Measurements from ENCODE around the gene ARHGDIA.
"Not testable (repeated sequence)": the region's sequence is repeated elsewhere in the genome, so short reads cannot be mapped to it uniquely, and the experiment has no call there.

The ARHGDIA gene

DNA sequence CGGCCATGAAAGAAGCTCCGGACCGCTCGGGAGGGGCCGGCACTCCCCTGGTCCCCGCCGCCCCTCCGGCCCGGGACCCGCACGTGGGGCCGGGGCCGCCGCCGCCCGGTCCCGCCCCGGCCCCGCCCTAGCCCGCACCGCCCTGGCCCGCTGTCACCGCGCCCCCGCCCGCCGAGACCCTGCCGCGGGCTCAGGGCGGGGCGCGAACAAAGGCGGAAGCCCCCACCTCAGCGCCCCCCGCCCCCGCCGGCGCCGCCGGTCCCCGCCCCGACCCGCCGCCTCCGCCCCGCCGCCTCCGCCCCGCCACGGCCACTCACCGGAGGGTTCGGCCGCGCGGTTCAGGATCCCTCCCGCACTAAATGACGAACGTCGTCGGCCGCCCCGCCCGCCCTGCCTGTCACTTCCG, at the start of gene ARHGDIA:
ARHGDIA (minus strand) TSS at position 357 of the 406 bp plus-strand sequence. CDS start 1,407 bp downstream, outside the sequence.
- no peak for TF ChIP-seq POLR2A (IDR thresholded peaks at IDR 0.05; ENCODE audit: extremely low read depth, insufficient read length)
- peak within 1 kb of the TSS; percentile 88 for H3K4me3 ChIP-seq (ENCODE audit: low read depth, low read length)
- no peak for DNase-seq (ENCODE audit: low read depth)

DNA sequence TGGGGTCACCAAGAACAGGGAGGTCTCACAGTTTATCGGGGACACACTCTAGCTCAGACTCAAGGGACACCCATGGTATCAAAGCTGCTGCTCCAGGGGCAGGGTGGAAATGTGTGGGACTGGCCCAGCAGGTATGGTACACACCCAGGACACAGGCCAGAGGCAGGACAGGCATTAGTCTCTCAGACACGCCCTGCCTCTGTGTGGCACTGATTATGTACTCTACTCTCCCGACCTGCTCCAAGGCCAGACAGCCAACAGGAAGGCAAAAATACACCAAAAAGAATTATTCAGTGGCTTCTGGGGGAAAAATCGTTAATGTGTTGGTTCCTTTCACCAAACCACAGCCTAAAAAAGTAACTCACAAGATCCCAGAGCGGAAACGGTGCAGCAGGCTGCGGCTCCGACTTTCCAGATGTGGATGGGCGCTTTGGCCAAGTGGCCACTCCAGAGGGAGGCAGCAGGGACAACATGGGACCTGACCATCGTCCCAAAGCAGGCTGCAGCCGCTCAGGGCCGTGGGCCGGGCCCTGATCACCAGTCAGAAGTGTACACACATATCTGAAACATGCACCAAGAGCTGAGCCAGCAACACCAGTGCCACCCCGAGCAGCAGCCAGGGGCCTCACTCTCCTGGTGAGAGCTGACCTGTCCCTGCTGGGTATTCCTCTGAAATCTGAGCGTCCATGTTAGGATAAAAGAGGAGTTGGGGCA, 47.9 kb upstream of the ARHGDIA start:
- TF ChIP-seq, protein P1, sequence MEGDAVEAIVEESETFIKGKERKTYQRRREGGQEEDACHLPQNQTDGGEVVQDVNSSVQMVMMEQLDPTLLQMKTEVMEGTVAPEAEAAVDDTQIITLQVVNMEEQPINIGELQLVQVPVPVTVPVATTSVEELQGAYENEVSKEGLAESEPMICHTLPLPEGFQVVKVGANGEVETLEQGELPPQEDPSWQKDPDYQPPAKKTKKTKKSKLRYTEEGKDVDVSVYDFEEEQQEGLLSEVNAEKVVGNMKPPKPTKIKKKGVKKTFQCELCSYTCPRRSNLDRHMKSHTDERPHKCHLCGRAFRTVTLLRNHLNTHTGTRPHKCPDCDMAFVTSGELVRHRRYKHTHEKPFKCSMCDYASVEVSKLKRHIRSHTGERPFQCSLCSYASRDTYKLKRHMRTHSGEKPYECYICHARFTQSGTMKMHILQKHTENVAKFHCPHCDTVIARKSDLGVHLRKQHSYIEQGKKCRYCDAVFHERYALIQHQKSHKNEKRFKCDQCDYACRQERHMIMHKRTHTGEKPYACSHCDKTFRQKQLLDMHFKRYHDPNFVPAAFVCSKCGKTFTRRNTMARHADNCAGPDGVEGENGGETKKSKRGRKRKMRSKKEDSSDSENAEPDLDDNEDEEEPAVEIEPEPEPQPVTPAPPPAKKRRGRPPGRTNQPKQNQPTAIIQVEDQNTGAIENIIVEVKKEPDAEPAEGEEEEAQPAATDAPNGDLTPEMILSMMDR (IDR thresholded peaks at IDR 0.05; ENCODE audit: low read depth, low read length): no peak
- TF ChIP-seq POLR2A (IDR thresholded peaks at IDR 0.05; ENCODE audit: extremely low read depth, insufficient read length) (no peak), MYC (IDR thresholded peaks at IDR 0.05; ENCODE audit: low read depth, low read length) (no peak)
- TF ChIP-seq, protein P2, sequence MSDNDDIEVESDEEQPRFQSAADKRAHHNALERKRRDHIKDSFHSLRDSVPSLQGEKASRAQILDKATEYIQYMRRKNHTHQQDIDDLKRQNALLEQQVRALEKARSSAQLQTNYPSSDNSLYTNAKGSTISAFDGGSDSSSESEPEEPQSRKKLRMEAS (IDR thresholded peaks at IDR 0.05; ENCODE audit: low read depth, low read length): no peak
- no peak for DNase-seq (ENCODE audit: low read depth)
- no peak overlapping the region for H3K4me3 ChIP-seq (ENCODE audit: low read depth, low read length)

DNA sequence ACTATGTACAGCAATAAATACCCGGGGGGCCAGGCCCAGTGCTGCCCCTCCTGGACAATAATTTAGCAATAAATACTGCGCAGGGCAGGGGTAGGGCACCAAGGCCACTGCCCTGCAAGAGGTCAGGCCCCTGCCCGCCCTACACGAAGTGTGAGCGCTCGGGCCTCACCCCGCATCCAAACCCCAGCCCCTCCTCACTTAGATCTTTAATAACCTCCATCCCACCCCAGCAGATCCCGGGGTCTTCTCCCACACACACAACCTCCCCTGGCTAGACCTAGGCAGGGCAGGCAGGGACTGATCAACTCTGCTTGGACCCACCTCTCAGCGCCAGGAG, 47.2 kb upstream of the ARHGDIA start:
- peak overlapping the region; percentile 25 for H3K4me3 ChIP-seq (ENCODE audit: low read depth, low read length)
- not testable (repeated sequence) for DNase-seq (ENCODE audit: low read depth)

DNA sequence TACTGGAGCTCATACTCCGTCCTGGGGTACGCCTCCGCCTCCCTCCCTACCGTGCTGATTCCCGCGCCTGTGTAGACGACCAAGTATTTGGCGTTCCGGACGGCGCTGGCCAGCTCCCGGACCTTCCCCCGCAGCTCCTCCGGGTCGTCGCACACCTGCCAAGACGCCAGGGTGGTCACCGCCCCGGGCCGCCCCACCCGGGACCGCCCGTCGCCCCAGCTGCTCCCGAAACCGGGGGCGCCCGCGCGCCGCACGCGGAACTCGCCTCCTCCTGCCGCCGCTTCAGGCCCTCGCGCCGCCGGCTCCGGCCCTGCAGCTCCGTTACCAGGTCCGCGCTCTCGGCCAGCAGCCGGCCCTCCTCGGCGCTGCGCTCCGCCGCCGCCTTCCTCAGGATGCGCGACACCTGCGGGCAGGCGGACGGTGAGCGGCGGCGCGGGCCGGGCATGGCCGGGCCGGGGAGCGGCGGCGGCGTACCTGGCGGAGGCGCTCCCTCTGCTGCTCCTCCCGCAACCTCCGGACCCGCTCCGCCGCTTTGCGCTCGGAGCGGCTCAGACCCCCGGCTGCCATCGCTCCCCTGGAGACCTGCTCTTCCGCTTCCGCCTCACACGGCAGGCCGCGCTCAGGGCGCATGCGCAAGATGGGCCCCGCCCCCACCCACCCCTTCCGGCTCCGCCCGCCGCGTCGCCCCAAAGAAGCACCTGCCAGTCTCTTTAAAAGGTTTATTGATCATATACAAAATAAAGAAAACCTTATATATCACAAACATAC, 46.6 kb upstream of the ARHGDIA start, which contains the start of gene SIRT7:
SIRT7 (minus strand) TSS at position 612 of the 768 bp plus-strand sequence; CDS start at position 567, 45 bp downstream.
- H3K4me3 ChIP-seq (ENCODE audit: low read depth, low read length): peak within 1 kb of the TSS; percentile 75
- TF ChIP-seq MYC (IDR thresholded peaks at IDR 0.05; ENCODE audit: low read depth, low read length): no peak
- TF ChIP-seq, protein P2 (IDR thresholded peaks at IDR 0.05; ENCODE audit: low read depth, low read length): no peak
- peak; percentile 72 for TF ChIP-seq POLR2A (IDR thresholded peaks at IDR 0.05; ENCODE audit: extremely low read depth, insufficient read length)
- TF ChIP-seq, protein P1 (IDR thresholded peaks at IDR 0.05; ENCODE audit: low read depth, low read length): no peak
- DNase-seq (ENCODE audit: low read depth): peak; percentile 82

DNA sequence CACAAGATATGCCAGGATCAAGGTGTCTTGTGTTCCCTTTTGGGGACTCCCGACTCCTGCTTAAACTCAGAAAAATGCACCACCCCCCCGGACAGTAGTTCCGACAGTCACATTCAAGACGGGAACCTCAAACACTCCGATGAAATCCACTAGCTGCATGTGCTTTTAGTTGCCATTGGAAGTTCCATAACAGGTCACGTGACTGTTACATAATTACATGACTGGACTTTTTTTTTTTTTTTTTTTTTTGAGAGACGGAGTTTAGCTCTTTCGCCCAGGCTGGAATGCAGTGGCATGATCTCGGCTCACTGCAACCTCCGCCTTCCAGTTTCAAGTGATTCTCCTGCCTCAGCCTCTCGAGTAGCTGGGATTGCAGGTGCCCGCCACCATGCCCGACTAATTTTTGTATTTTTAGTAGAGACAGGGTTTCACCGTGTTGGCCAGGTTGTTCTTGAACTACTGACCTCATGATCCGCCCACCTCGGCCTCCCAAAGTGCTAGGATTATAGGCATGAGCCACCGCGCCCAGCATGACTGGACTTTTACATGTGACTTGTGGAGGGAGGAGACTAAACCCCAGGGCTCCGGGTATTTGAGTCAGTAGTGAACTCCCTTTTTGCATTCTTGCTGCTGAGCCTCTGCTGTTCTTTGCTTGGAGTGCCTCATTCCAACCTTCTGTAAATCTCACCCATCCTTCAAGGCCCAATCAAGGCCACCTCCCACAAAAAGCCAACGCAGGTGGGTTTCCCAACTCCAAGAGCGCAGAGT, 45.3 kb upstream of the ARHGDIA start:
- peak overlapping the region; percentile 75 for H3K4me3 ChIP-seq (ENCODE audit: low read depth, low read length)

DNA sequence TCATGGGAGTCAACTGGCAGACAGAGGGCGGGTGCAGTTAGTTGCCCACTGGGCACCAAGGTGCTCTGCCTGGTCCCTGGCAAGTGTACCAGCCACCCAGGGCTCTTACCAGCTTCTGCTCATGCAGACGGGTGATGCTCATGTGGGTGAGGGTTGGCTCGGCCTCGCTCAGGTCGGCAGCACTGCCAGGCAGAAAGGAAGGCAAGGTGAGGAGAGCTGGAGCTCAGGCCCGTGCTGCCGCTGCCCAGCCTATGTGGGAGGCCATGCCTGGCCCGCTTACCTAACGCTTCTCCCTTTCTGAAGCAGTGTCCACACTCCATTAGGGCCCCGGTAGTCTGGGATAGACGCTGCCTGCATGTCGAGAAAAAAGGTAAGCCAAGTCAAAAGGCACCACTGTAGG, 44.2 kb upstream of the ARHGDIA start:
- DNase-seq (ENCODE audit: low read depth): no peak
- TF ChIP-seq POLR2A (IDR thresholded peaks at IDR 0.05; ENCODE audit: extremely low read depth, insufficient read length): no peak
- no peak for TF ChIP-seq MYC (IDR thresholded peaks at IDR 0.05; ENCODE audit: low read depth, low read length)
- TF ChIP-seq, protein P1 (IDR thresholded peaks at IDR 0.05; ENCODE audit: low read depth, low read length): no peak
- TF ChIP-seq, protein P2 (IDR thresholded peaks at IDR 0.05; ENCODE audit: low read depth, low read length): no peak
- H3K4me3 ChIP-seq (ENCODE audit: low read depth, low read length): no peak overlapping the region

More for the DNA sequence above, 45.3 kb upstream of the ARHGDIA start:
- TF ChIP-seq, protein P1 (IDR thresholded peaks at IDR 0.05; ENCODE audit: low read depth, low read length): no peak
- TF ChIP-seq, protein P2 (IDR thresholded peaks at IDR 0.05; ENCODE audit: low read depth, low read length): no peak
- TF ChIP-seq MYC (IDR thresholded peaks at IDR 0.05; ENCODE audit: low read depth, low read length) (no peak), POLR2A (IDR thresholded peaks at IDR 0.05; ENCODE audit: extremely low read depth, insufficient read length) (no peak)
- no peak for DNase-seq (ENCODE audit: low read depth)

Measured in NB4 (cell line).